Measurements from ENCODE around the gene FGFR2.

GRCh38 chr10:121589553-121589952, 8.7 kb downstream of the FGFR2 start:
- TF ChIP-seq, protein P1, sequence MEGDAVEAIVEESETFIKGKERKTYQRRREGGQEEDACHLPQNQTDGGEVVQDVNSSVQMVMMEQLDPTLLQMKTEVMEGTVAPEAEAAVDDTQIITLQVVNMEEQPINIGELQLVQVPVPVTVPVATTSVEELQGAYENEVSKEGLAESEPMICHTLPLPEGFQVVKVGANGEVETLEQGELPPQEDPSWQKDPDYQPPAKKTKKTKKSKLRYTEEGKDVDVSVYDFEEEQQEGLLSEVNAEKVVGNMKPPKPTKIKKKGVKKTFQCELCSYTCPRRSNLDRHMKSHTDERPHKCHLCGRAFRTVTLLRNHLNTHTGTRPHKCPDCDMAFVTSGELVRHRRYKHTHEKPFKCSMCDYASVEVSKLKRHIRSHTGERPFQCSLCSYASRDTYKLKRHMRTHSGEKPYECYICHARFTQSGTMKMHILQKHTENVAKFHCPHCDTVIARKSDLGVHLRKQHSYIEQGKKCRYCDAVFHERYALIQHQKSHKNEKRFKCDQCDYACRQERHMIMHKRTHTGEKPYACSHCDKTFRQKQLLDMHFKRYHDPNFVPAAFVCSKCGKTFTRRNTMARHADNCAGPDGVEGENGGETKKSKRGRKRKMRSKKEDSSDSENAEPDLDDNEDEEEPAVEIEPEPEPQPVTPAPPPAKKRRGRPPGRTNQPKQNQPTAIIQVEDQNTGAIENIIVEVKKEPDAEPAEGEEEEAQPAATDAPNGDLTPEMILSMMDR (IDR thresholded peaks at IDR 0.05; ENCODE audit: poor library complexity, severe bottlenecking): no peak
- no peak for TF ChIP-seq POLR2AphosphoS5 (IDR thresholded peaks at IDR 0.05)
- no peak for TF ChIP-seq REST (IDR thresholded peaks at IDR 0.05; ENCODE audit: borderline replicate concordance)
- no peak for TF ChIP-seq MXI1 (conservative IDR thresholded peaks at IDR 0.05; ENCODE audit: poor library complexity, severe bottlenecking)
- TF ChIP-seq TAF1 (IDR thresholded peaks at IDR 0.05; ENCODE audit: low read depth): no peak
